K562 (cell line): ENCODE measurements around the gene PMF1. TPM values are rescaled to one million over a fixed set of nuclear protein-coding genes. Genes with fewer than 3 reads are reported as not detected.

Experiments used
- ATAC-seq: fragments of 200-7000 bp; cut with Tn5 transposase; 3 replicates; pipeline ENCODE4 v1.9.1; 2020; ENCODE audit warnings: moderate library complexity
- BruUV-seq: library from RNA; stranded (reverse); fragments of 400-500 nt; replicated peaks from 2 replicates; lab custom pipeline; 2021; lab: Mats Ljungman, UMichigan
- CTCF ChIA-PET: fragments of 300-600 bp; formaldehyde crosslinking; extraction: SDS; loops from one replicate; lab custom pipeline; 2021; ENCODE audit warnings: low intra/inter-chr PET ratio; lab: Yijun Ruan, JAX
- POLR2A ChIA-PET: fragments of 300-600, 350-650 bp; sonication (Branson Sonifier 250); formaldehyde crosslinking; extraction: SDS; loops from one replicate; lab custom pipeline; 2021; ENCODE audit warnings: antibody characterized with exemption, inconsistent platforms; lab: Yijun Ruan, JAX
- DNase-seq, 4 experiments: peaks; one replicate each; pipeline versions ENCODE4 v3.0.0 to v3.0.0-alpha.2; 2011 to 2018; ENCODE audit warnings: low spot score in 3 of 4, mixed read lengths in 3 of 4; ENCODE audit errors: extremely low read depth in 1 of 4
- FAIRE-seq: peaks from 2 replicates; lab custom pipeline; 2011; peaks lifted over from hg19 to GRCh38; lab: Jason Lieb, UNC
- H2AFZ ChIP-seq: 2 replicates; pipeline ENCODE4 v1.6.0; 2011; ENCODE audit warnings: low read depth, low read length, control low read depth, inconsistent platforms
- H3K27ac ChIP-seq: fragments of 200-600 bp; 3 replicates; pipeline ENCODE4 v1.8.0; 2011; ENCODE audit warnings: low read depth, mild to moderate bottlenecking, control low read depth, inconsistent platforms, low read length, moderate library complexity, mixed read lengths; ENCODE audit errors: extremely low read depth
- H3K27me3 ChIP-seq, 2 experiments: fragments of 300-600 bp in 1 of 2; 2 replicates in 1 of 2; 3 replicates in 1 of 2; pipeline versions ENCODE4 v1.6.0 to v1.8.0; 2011; ENCODE audit warnings: inconsistent platforms in 2 of 2, low read length in 2 of 2, mild to moderate bottlenecking in 1 of 2, mixed read lengths in 1 of 2, moderate library complexity in 1 of 2; ENCODE audit not compliant: control insufficient read depth in 2 of 2, insufficient read depth in 2 of 2
- H3K36me3 ChIP-seq: fragments of 300-600 bp; 3 replicates; pipeline ENCODE4 v1.8.0; 2011; ENCODE audit warnings: mild to moderate bottlenecking, low read length, inconsistent platforms; ENCODE audit not compliant: control insufficient read depth, insufficient read depth
- H3K4me1 ChIP-seq, 2 experiments: fragments of 200-600 bp in 1 of 2; replicated peaks in 1 of 2; 2 replicates in 1 of 2; 3 replicates in 1 of 2; pipeline versions ENCODE4 v1.5.1 to v1.8.0; 2011; ENCODE audit warnings: inconsistent platforms in 2 of 2, low read length in 2 of 2, mild to moderate bottlenecking in 1 of 2, mixed read lengths in 1 of 2, moderate library complexity in 1 of 2; ENCODE audit not compliant: control insufficient read depth in 2 of 2, insufficient read depth in 2 of 2
- H3K4me2 ChIP-seq: 2 replicates; pipeline ENCODE4 v1.6.1; 2011; ENCODE audit warnings: low read length, control low read depth, inconsistent platforms, mixed read lengths; ENCODE audit not compliant: insufficient read depth
- H3K4me3 ChIP-seq: fragments of 200-600 bp; sonication (generic), shearing (Covaris generic); 2 replicates; pipeline ENCODE4 v1.5.1; 2016; ENCODE audit warnings: control low read depth, inconsistent platforms
- H3K79me2 ChIP-seq: fragments of 200-600 bp; 3 replicates; pipeline ENCODE4 v1.8.0; 2011; ENCODE audit warnings: low read length, inconsistent platforms; ENCODE audit not compliant: control insufficient read depth, insufficient read depth
- H3K9ac ChIP-seq, 2 experiments: 2 replicates each; pipeline versions ENCODE4 v1.6.0 to v1.6.1; 2011; ENCODE audit warnings: low read depth in 2 of 2, low read length in 2 of 2, control low read depth in 1 of 2, inconsistent platforms in 1 of 2, mild to moderate bottlenecking in 1 of 2, mixed read lengths in 1 of 2; ENCODE audit not compliant: insufficient read depth in 1 of 2
- H3K9me1 ChIP-seq: one replicate; pipeline ENCODE4 v1.6.0; 2011; ENCODE audit warnings: inconsistent platforms, mild to moderate bottlenecking, low read length, moderate library complexity; ENCODE audit not compliant: control insufficient read depth, insufficient read depth
- H3K9me3 ChIP-seq: replicated peaks from 2 replicates; pipeline ENCODE4 v1.5.1; 2011; ENCODE audit warnings: low read depth, low read length, inconsistent platforms; ENCODE audit not compliant: control insufficient read depth, insufficient read depth
- H4K20me1 ChIP-seq: replicated peaks from 2 replicates; pipeline ENCODE4 v1.6.1; 2011; ENCODE audit warnings: low read length, inconsistent platforms, mixed read lengths; ENCODE audit not compliant: control insufficient read depth, insufficient read depth
- HDAC2 ChIP-seq: fragments of 450-650 bp; IDR thresholded peaks from 2 replicates; pipeline ENCODE4 v1.6.1; 2016; ENCODE audit warnings: mild to moderate bottlenecking
- POLR2A ChIP-seq: fragments of 450-650 bp; conservative IDR thresholded peaks from 2 replicates; pipeline ENCODE4 v1.6.1; 2016
- POLR2AphosphoS5 ChIP-seq: IDR thresholded peaks from 2 replicates; pipeline ENCODE4 v1.6.1; 2011; ENCODE audit warnings: mild to moderate bottlenecking, low read depth, low read length, moderate library complexity; ENCODE audit not compliant: control insufficient read depth, insufficient read depth
- WGBS: fragments of 100-300 bp; shearing (Covaris generic); methylation state at CpG from one replicate; pipeline ENCODE4 v1.1.6; 2016; ENCODE audit warnings: low coverage, mixed read lengths; ENCODE audit not compliant: insufficient coverage; ENCODE audit errors: missing lambda C conversion rate; 5-methylcytosine and 5-hydroxymethylcytosine counted together
- in situ Hi-C: fragments of 300-500 bp; cut with MboI; formaldehyde crosslinking; loops from 4 replicates; pipeline ENCODE4 v1.15.0; 2018; ENCODE audit warnings: inconsistent platforms, mixed read lengths
- intact Hi-C: fragments of 100-400 bp; cut with micrococcal nuclease; formaldehyde crosslinking; loops from 2 replicates; pipeline ENCODE4 v1.14.2; 2022
- polyA plus RNA-seq, 8 experiments: library from polyadenylated mRNA; depleted of rRNA in 4 of 8; stranded (reverse) in 5 of 8; unstranded in 3 of 8; fragments of >200 nt; fragmentation: Nextera tagmentation in 2 of 8; fragmentation: Illumina TruSeq in 1 of 8; extraction: Ambion mirVana in 2 of 8; extraction: Trizol in 1 of 8; gene quantifications; 2 replicates each; pipeline versions ENCODE4 v1.2.1 to v1.2.3, GENCODE V29; 2011 to 2014; ENCODE audit warnings: inconsistent platforms in 1 of 8, missing spikeins in 1 of 8
- total RNA-seq, 7 experiments: library from RNA; depleted of rRNA in 6 of 7; stranded (reverse); fragments of >200 nt in 6 of 7; fragmentation: Illumina TruSeq in 2 of 7; extraction: Trizol in 2 of 7; gene quantifications; 2 replicates each; pipeline versions ENCODE4 v1.2.1 to v1.2.3, GENCODE V29; 2011 to 2021; ENCODE audit warnings: low replicate concordance in 1 of 7
- TF ChIP-seq, protein P1 (sequence below): fragments of 450-650 bp; formaldehyde crosslinking; IDR thresholded peaks from 2 replicates; pipeline ENCODE4 v1.4.0; 2020; ENCODE audit warnings: mild to moderate bottlenecking, moderate library complexity

The PMF1 gene
- total and polyA plus RNA-seq, 9 of the 15 experiments (the other 6 are each of a cell fraction or from before 2014, with no cell fraction given): 9.4 to 92.9 (median 71.0) TPM

DNA sequence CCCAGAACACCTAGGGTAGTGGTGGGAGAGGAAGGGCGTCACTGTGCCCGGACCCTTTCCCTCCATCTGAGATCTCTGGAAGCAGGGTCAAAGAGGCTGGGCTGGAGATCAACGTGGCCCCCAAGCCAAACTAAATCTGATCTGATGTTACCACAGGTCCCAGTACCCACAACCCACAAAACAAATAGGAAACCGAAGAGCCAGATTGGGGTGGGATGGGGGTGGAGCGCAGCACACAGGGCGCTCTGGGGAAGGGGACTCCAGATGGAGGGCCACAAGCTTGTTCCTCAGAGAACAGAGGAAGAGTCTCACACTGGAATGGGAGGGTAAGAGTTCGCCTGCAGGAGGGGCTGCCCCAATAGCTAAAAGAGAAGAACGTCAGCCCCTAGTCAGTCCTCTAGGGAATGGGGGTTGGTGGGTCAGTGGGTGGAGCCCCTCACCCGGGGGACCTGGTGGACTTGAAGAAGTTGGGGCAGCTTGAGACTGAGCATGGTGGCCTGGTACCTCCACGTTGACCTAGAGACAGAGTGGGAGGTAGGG, 33.5 kb downstream of the PMF1 start:
- intact Hi-C loops: no loop called here
- H3K9me1 ChIP-seq: peaks cover 3% of the 10 kb centered on the region
- FAIRE-seq: no peak
- H3K4me2 ChIP-seq: no peak overlapping the region
- TF ChIP-seq, protein P1, sequence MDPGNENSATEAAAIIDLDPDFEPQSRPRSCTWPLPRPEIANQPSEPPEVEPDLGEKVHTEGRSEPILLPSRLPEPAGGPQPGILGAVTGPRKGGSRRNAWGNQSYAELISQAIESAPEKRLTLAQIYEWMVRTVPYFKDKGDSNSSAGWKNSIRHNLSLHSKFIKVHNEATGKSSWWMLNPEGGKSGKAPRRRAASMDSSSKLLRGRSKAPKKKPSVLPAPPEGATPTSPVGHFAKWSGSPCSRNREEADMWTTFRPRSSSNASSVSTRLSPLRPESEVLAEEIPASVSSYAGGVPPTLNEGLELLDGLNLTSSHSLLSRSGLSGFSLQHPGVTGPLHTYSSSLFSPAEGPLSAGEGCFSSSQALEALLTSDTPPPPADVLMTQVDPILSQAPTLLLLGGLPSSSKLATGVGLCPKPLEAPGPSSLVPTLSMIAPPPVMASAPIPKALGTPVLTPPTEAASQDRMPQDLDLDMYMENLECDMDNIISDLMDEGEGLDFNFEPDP (CRISPR knock-in tag): no peak
- TF ChIP-seq POLR2AphosphoS5 (peak; percentile 16; the same call in 1 of the 2 replicates), HDAC2 (no peak), POLR2A (0 out of 2 replicates have a peak, but pooled peaks have one; percentile 2)
- TF ChIP-seq, all 486 proteins: peak for 2
- in situ Hi-C loops: no loop called here
- peak in 1 of 4 experiments; percentile 29 for DNase-seq
- H3K36me3 ChIP-seq: peaks cover 24% of the 10 kb centered on the region; the same call in 2 of the 3 replicates
- WGBS: 20% methylated on average over 10 of the region's 10 CpGs
- ChIA-PET POLR2A (interaction anchor here (0.6 to 2.1 kb wide), 10 partner anchors 11 to 294 kb away, joined by 3 to 7 read pairs (median 4); partner anchors contain the start of gene PMF1), CTCF (no interaction called here)
- no TSS peak for BruUV-seq
- H3K9ac ChIP-seq: peak overlapping the region in 1 of 2 experiments; percentile 83; a peak in 2 of 4 replicates
- H3K4me1 ChIP-seq: peaks cover 0 to 55% of the 10 kb centered on the region in 2 experiments; a peak in 3 of 5 replicates
- no peaks in the 10 kb centered on the region for H3K79me2 ChIP-seq
- H2AFZ ChIP-seq: no peak overlapping the region
- no peak overlapping the region for H3K4me3 ChIP-seq
- no peaks in the 10 kb centered on the region for H3K9me3 ChIP-seq
- no peak for ATAC-seq
- no peaks in the 10 kb centered on the region; the same call in 1 of the 2 replicates for H4K20me1 ChIP-seq
- no peak overlapping the region for H3K27ac ChIP-seq
- H3K27me3 ChIP-seq: no peaks in the 10 kb centered on the region
